Gastroesophageal sphincter (tissue), 4 donors: ENCODE measurements around the gene PWWP2B. TPM values are rescaled to one million over a fixed set of nuclear protein-coding genes. Genes with fewer than 3 reads are reported as not detected.

Source experiments
- ATAC-seq: fragments of 150-250 bp; one replicate; pipeline ENCODE4 v1.9.1; 2016; ENCODE audit warnings: mild to moderate bottlenecking, moderate library complexity
- H3K27ac ChIP-seq, 4 donors: fragments of 200-600 bp; sonication (generic) in 3 of 4; 1 replicate in 3 of 4; 2 replicates in 1 of 4; pipeline ENCODE4 v1.5.1; 2016 to 2019
- H3K27me3 ChIP-seq: fragments of 200-600 bp; sonication (generic); one replicate; pipeline ENCODE4 v1.5.1; 2019
- H3K36me3 ChIP-seq, 2 donors: fragments of 200-600 bp; sonication (generic); one replicate each; pipeline ENCODE4 v1.5.1; 2019; ENCODE audit warnings: control low read depth in 1 of 2
- H3K4me1 ChIP-seq, 3 donors: fragments of 200-600 bp; sonication (generic); 1 replicate in 2 of 3; 2 replicates in 1 of 3; pipeline ENCODE4 v1.5.1; 2016 to 2019; ENCODE audit warnings: control low read depth in 2 of 3
- H3K4me3 ChIP-seq, 2 donors: fragments of 200-600 bp; sonication (generic); one replicate each; pipeline ENCODE4 v1.5.1; 2019; ENCODE audit warnings: mild to moderate bottlenecking in 1 of 2, moderate library complexity in 1 of 2
- H3K9me3 ChIP-seq, 3 donors: fragments of 200-600 bp; sonication (generic); one replicate each; pipeline ENCODE4 v1.5.1; 2017 to 2019; ENCODE audit warnings: control low read depth in 2 of 3
- CTCF ChIP-seq, 4 experiments: fragments of 200-600 bp in 2 of 4; fragments of 450-650 bp in 2 of 4; sonication (generic) in 1 of 4; IDR thresholded peaks; one replicate each; pipeline ENCODE4 v1.5.1; 2017 to 2019; ENCODE audit warnings: antibody characterized with exemption in 4 of 4, mild to moderate bottlenecking in 2 of 4, moderate library complexity in 2 of 4
- EP300 ChIP-seq: sonication (generic); formaldehyde crosslinking; IDR thresholded peaks from one replicate; pipeline ENCODE4 v1.6.1; 2017; ENCODE audit warnings: antibody characterized with exemption, mild to moderate bottlenecking
- POLR2A ChIP-seq, 2 donors: fragments of 450-650 bp; IDR thresholded peaks; one replicate each; pipeline ENCODE4 v1.6.1; 2017; ENCODE audit warnings: antibody characterized with exemption in 2 of 2, mild to moderate bottlenecking in 2 of 2, moderate library complexity in 1 of 2
- POLR2AphosphoS5 ChIP-seq: sonication (generic); formaldehyde crosslinking; IDR thresholded peaks from one replicate; pipeline ENCODE4 v1.6.1; 2017; ENCODE audit warnings: antibody characterized with exemption
- WGBS, 2 donors: methylation state at CpG; one replicate each; pipeline ENCODE4 v1.1.5; 2018; ENCODE audit warnings: low coverage in 1 of 2; 5-methylcytosine and 5-hydroxymethylcytosine counted together
- total RNA-seq, 4 donors: library from RNA; depleted of rRNA; stranded (reverse); fragments of >200 nt; gene quantifications; one replicate each; pipeline ENCODE4 v1.1.0, GENCODE V29; 2016

PWWP2B gene
- total RNA-seq, 4 donors from 2014 or later = 11.3 to 17.1 (median 14.8) TPM

- Histone ChIP-seq H3K9me3 (no peaks in the 10 kb centered on the region), H3K36me3 (no peaks in the 10 kb centered on the region), H3K27ac (peak overlapping the region; percentile 88 to 98 (median 94)), H3K4me3 (peak overlapping the region; percentile 68 to 97), H3K4me1 (peaks cover 0 to 62% (median 19%) of the 10 kb centered on the region in 3 donors), H3K27me3 (no peaks in the 10 kb centered on the region)
- ATAC-seq = peak; percentile 75
- TF ChIP-seq CTCF (IDR thresholded peaks at IDR 0.05) = peak in 3 of 4 experiments; percentile 65 to 72 (median 72)
- no peak for TF ChIP-seq POLR2A (IDR thresholded peaks at IDR 0.05)
- WGBS, 2 donors = no CpG with 5 or more reads among the region's 80 CpGs
These were observed 435 bp upstream of the PWWP2B start for GRCh38 chr10:132396494-132397035.

DNA sequence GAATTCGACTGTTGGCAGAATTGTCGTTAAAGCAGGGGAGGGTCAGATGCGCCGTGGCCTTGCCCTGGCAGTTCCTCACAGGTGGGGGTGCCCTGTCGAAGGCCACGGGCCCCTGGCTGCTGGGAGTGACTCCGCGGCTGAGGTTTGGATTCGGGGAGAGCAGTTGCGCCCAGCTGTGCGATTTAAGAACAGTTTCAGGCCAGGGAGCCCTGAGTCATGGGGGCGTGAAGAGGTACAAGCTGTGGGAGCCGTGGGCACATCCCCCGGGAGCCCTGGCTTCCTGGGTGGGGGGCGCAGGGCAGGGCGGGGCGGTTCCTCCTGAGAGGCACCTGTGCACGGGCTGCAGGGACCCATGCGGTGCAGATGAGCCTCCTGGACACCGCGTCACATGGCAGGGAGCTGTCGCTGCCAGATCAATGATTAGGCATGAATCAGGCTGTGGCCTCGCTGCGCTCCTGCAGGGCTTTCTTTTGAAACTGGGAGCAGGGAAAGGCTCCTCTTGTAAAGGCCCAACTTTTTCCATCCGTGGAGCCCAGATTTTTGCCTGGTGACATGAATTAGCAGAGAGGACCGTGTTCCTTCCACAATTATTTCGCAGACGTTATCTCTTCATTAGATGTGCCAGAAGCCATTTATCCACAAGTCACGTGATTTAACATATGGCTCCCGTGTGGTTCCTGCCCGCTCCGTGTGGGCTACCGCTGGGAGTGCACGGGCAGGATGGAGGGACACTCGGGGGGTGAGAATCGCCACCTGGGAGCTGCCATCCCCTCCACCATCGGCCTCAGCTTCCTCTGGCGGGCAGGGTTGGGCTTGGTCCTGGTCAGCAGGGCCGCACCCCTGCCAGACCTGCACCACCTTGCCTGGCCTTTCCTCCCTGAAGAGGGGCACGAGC is 918 bp downstream of the PWWP2B start:
- no peak for TF ChIP-seq EP300
- TF ChIP-seq POLR2AphosphoS5 = no peak
- no peak for TF ChIP-seq CTCF (IDR thresholded peaks at IDR 0.05)
- no peak for TF ChIP-seq POLR2A (IDR thresholded peaks at IDR 0.05)
- WGBS, 2 donors = 5 to 7% methylated on average over 10 to 17 of the region's 40 CpGs
- no peaks in the 10 kb centered on the region for H3K27me3 ChIP-seq
- peaks cover 0 to under 1% of the 10 kb centered on the region in 2 donors for H3K36me3 ChIP-seq
- peak overlapping the region; percentile 96 to 97 for H3K4me3 ChIP-seq
- peak overlapping the region; percentile 85 to 98 (median 94) for H3K27ac ChIP-seq
- no peaks in the 10 kb centered on the region for H3K9me3 ChIP-seq
- ATAC-seq = no peak
- H3K4me1 ChIP-seq = peaks cover 0 to 75% (median 19%) of the 10 kb centered on the region in 3 donors

- no peak for TF ChIP-seq EP300
- TF ChIP-seq CTCF (IDR thresholded peaks at IDR 0.05) = no peak
- TF ChIP-seq POLR2AphosphoS5 = no peak
- TF ChIP-seq POLR2A (IDR thresholded peaks at IDR 0.05) = no peak
These were observed 1.6 kb downstream of the PWWP2B start for GRCh38 chr10:132398566-132398991.

GRCh38 chr10:132399117-132400035 is 2.4 kb downstream of the PWWP2B start:
- ATAC-seq = no peak
- TF ChIP-seq CTCF (IDR thresholded peaks at IDR 0.05) (no peak), EP300 (no peak), POLR2AphosphoS5 (no peak), POLR2A (IDR thresholded peaks at IDR 0.05) (no peak)
- Histone ChIP-seq H3K27me3 (no peaks in the 10 kb centered on the region), H3K4me3 (no peak overlapping the region), H3K27ac (peak overlapping the region in 1 of 4 donors; percentile 97), H3K36me3 (peaks cover 0 to 13% of the 10 kb centered on the region in 2 donors), H3K4me1 (peaks cover 0 to 79% (median 19%) of the 10 kb centered on the region in 3 donors), H3K9me3 (no peaks in the 10 kb centered on the region)
- no CpG with 5 or more reads among the region's 27 CpGs for WGBS, 2 donors

More at GRCh38 chr10:132398566-132398991, 1.6 kb downstream of the PWWP2B start:
- Histone ChIP-seq H3K27ac (peak overlapping the region in 3 of 4 donors; percentile 1 to 98 (median 97)), H3K27me3 (no peaks in the 10 kb centered on the region), H3K4me3 (peak overlapping the region in 1 of 2 donors; percentile 97), H3K9me3 (no peaks in the 10 kb centered on the region), H3K36me3 (peaks cover 0 to 7% of the 10 kb centered on the region in 2 donors), H3K4me1 (peaks cover 0 to 79% (median 19%) of the 10 kb centered on the region in 3 donors)
- ATAC-seq = no peak
- no CpG with 5 or more reads among the region's 13 CpGs for WGBS, 2 donors
